Endothelial cell (in vitro differentiated cells): ENCODE results near the gene HS6ST3. TPM values are rescaled to one million over a fixed set of nuclear protein-coding genes. Genes with fewer than 3 reads are reported as not detected.

ENCODE experiments used
- DNase-seq: peaks from one replicate; pipeline ENCODE4 v3.0.0; 2021; ENCODE audit warnings: low spot score
- H3K27ac Mint-ChIP-seq: one replicate; pipeline ENCODE4 v1.8.0; 2021; ENCODE audit warnings: mixed read lengths, inconsistent platforms; ENCODE audit not compliant: unreplicated experiment
- H3K27me3 Mint-ChIP-seq: one replicate; pipeline ENCODE4 v1.8.0; 2021; ENCODE audit warnings: mild to moderate bottlenecking, moderate library complexity, mixed read lengths, inconsistent platforms; ENCODE audit not compliant: unreplicated experiment
- H3K36me3 Mint-ChIP-seq: one replicate; pipeline ENCODE4 v1.8.0; 2021; ENCODE audit warnings: mild to moderate bottlenecking, low read depth, mixed read lengths, inconsistent platforms; ENCODE audit not compliant: unreplicated experiment
- H3K4me1 Mint-ChIP-seq: one replicate; pipeline ENCODE4 v1.8.0; 2021; ENCODE audit warnings: mild to moderate bottlenecking, mixed read lengths, inconsistent platforms; ENCODE audit not compliant: unreplicated experiment
- H3K4me3 Mint-ChIP-seq: one replicate; pipeline ENCODE4 v1.8.0; 2021; ENCODE audit warnings: mild to moderate bottlenecking, mixed read lengths, inconsistent platforms; ENCODE audit not compliant: unreplicated experiment
- H3K9me3 Mint-ChIP-seq: one replicate; pipeline ENCODE4 v1.8.0; 2021; ENCODE audit warnings: mixed read lengths, inconsistent platforms; ENCODE audit not compliant: unreplicated experiment
- CTCF ChIP-seq: fragments of 200-600 bp; sonication (generic); IDR thresholded peaks from one replicate; pipeline ENCODE4 v1.5.0; 2021; ENCODE audit warnings: antibody characterized with exemption; ENCODE audit not compliant: unreplicated experiment
- total RNA-seq: library from RNA; stranded (reverse); fragmentation: NEBNext Ultra II Directional; extraction: Animal tissue kit (Norgen Biotek cat#: 25700); gene quantifications from one replicate; pipeline ENCODE4 v1.2.1, GENCODE V29; 2021; ENCODE audit not compliant: unreplicated experiment

The HS6ST3 gene
- total RNA-seq, 1 donor from 2014 or later: 1.9 TPM

GRCh38 chr13:96651598-96651997, 561.7 kb downstream of the HS6ST3 start:
- Mint-ChIP-seq H3K9me3 (no peaks in the 10 kb centered on the region), H3K27me3 (no peaks in the 10 kb centered on the region), H3K36me3 (no peaks in the 10 kb centered on the region), H3K27ac (no peak overlapping the region), H3K4me3 (no peak overlapping the region), H3K4me1 (no peaks in the 10 kb centered on the region)
- no peak for TF ChIP-seq CTCF
- no peak for DNase-seq

GRCh38 chr13:96652506-96652905, 562.6 kb downstream of the HS6ST3 start:
- no peaks in the 10 kb centered on the region for H3K9me3 Mint-ChIP-seq
- no peak overlapping the region for H3K27ac Mint-ChIP-seq
- H3K36me3 Mint-ChIP-seq: no peaks in the 10 kb centered on the region
- no peak for TF ChIP-seq CTCF
- H3K27me3 Mint-ChIP-seq: no peaks in the 10 kb centered on the region
- no peak overlapping the region for H3K4me3 Mint-ChIP-seq
- no peaks in the 10 kb centered on the region for H3K4me1 Mint-ChIP-seq
- DNase-seq: no peak

- no peak for DNase-seq
- H3K4me1 Mint-ChIP-seq: no peaks in the 10 kb centered on the region
- no peak overlapping the region for H3K4me3 Mint-ChIP-seq
- H3K9me3 Mint-ChIP-seq: no peaks in the 10 kb centered on the region
- no peaks in the 10 kb centered on the region for H3K27me3 Mint-ChIP-seq
- no peak overlapping the region for H3K27ac Mint-ChIP-seq
- H3K36me3 Mint-ChIP-seq: no peaks in the 10 kb centered on the region
- no peak for TF ChIP-seq CTCF
Observed at GRCh38 chr13:96661612-96662011, 571.7 kb downstream of the HS6ST3 start.

- TF ChIP-seq CTCF: no peak
- H3K36me3 Mint-ChIP-seq: no peaks in the 10 kb centered on the region
- no peak overlapping the region for H3K27ac Mint-ChIP-seq
- no peak overlapping the region for H3K4me3 Mint-ChIP-seq
- H3K9me3 Mint-ChIP-seq: no peaks in the 10 kb centered on the region
- no peak for DNase-seq
- no peaks in the 10 kb centered on the region for H3K27me3 Mint-ChIP-seq
- no peaks in the 10 kb centered on the region for H3K4me1 Mint-ChIP-seq
Observed at GRCh38 chr13:96662036-96662435, 572.1 kb downstream of the HS6ST3 start.

DNA sequence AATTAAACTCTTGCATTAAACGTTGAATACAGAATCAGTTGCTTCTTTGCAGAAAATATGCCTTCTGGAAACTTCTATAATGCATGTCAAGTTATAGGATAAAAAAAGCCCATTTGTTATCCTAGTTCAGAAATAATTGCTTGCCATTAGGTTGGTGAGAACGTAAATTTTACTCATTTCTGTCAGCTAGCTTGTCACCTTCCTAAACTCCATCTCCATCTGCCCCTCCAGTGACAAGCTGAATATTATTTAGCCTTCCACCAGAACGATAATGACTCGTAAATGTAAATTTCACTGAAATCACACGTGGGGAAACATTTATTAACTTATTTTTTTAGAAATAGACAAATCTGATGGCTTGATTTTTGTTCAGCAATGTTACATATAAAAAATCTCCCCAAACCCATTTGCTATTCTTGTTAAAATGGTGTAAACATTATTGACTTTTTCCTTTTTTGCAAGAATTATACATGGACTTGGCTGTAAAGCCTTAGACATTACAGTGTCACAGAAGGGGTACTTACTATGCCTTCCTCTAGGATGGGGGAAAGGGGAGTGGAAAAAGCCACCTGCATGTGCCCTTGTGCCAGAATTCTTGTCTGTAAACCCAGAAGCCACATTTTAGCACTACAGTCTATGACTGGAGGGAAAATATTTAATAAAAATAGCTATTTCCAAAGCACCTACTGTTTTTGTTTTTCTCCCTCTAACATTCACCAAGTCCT, 577.5 kb downstream of the HS6ST3 start:
- no peaks in the 10 kb centered on the region for H3K27me3 Mint-ChIP-seq
- no peak for TF ChIP-seq CTCF
- DNase-seq: no peak
- no peak overlapping the region for H3K4me3 Mint-ChIP-seq
- H3K36me3 Mint-ChIP-seq: no peaks in the 10 kb centered on the region
- no peaks in the 10 kb centered on the region for H3K4me1 Mint-ChIP-seq
- H3K9me3 Mint-ChIP-seq: no peaks in the 10 kb centered on the region
- H3K27ac Mint-ChIP-seq: no peak overlapping the region
